Neural progenitor cell (in vitro differentiated cells): Measurements from ENCODE around the gene PROSER3. TPM values are rescaled to one million over a fixed set of nuclear protein-coding genes. Genes with fewer than 3 reads are reported as not detected.

ENCODE experiments used
- DNase-seq: peaks from one replicate; pipeline ENCODE4 v3.0.0-alpha.2; 2016; ENCODE audit warnings: low spot score
- H2AFZ ChIP-seq: fragments of 200-600 bp; sonication (generic); replicated peaks from 2 replicates; pipeline ENCODE4 v1.6.1; 2016; ENCODE audit warnings: antibody characterized with exemption
- H3F3A ChIP-seq: fragments of 200-600 bp; sonication (generic); 2 replicates; pipeline ENCODE4 v1.6.1; 2016; ENCODE audit warnings: antibody characterized with exemption, low read depth
- H3K27ac ChIP-seq: fragments of 200-600 bp; sonication (generic); 2 replicates; pipeline ENCODE4 v1.5.1; 2016; ENCODE audit warnings: mild to moderate bottlenecking
- H3K27me3 ChIP-seq: fragments of 200-600 bp; sonication (generic); 2 replicates; pipeline ENCODE4 v1.6.1; 2016; ENCODE audit warnings: mild to moderate bottlenecking, moderate library complexity
- H3K36me3 ChIP-seq: fragments of 200-600 bp; sonication (generic); 2 replicates; pipeline ENCODE4 v1.5.1; 2016
- H3K4me1 ChIP-seq: fragments of 200-600 bp; sonication (generic); 2 replicates; pipeline ENCODE4 v1.6.1; 2016; ENCODE audit warnings: mixed run types
- H3K4me2 ChIP-seq: fragments of 200-600 bp; sonication (generic); 2 replicates; pipeline ENCODE4 v1.6.1; 2016
- H3K4me3 ChIP-seq: fragments of 200-600 bp; sonication (generic); 2 replicates; pipeline ENCODE4 v1.5.1; 2016
- H3K79me2 ChIP-seq: fragments of 200-600 bp; sonication (generic); 2 replicates; pipeline ENCODE4 v1.6.1; 2016; ENCODE audit warnings: low read depth
- H3K9ac ChIP-seq: fragments of 200-600 bp; sonication (generic); 2 replicates; pipeline ENCODE4 v1.6.1; 2016
- H3K9me3 ChIP-seq: fragments of 200-600 bp; sonication (generic); 2 replicates; pipeline ENCODE4 v1.5.1; 2016; ENCODE audit warnings: low read depth
- H4K20me1 ChIP-seq: fragments of 200-600 bp; sonication (generic); 2 replicates; pipeline ENCODE4 v1.6.1; 2016; ENCODE audit warnings: low read depth
- H3K27ac Mint-ChIP-seq: 3 replicates; pipeline ENCODE4 v1.8.0; 2021; ENCODE audit warnings: mixed read lengths
- H3K27me3 Mint-ChIP-seq: 2 replicates; pipeline ENCODE4 v1.8.0; 2022; ENCODE audit warnings: low read depth, mild to moderate bottlenecking, inconsistent platforms, moderate library complexity, mixed read lengths; ENCODE audit not compliant: insufficient read depth
- H3K36me3 Mint-ChIP-seq: 3 replicates; pipeline ENCODE4 v1.8.0; 2021; ENCODE audit warnings: mixed read lengths
- H3K4me1 Mint-ChIP-seq: 3 replicates; pipeline ENCODE4 v1.8.0; 2021; ENCODE audit warnings: mixed read lengths
- H3K4me3 Mint-ChIP-seq: 3 replicates; pipeline ENCODE4 v1.8.0; 2021; ENCODE audit warnings: mild to moderate bottlenecking, moderate library complexity, mixed read lengths
- H3K9me3 Mint-ChIP-seq: 3 replicates; pipeline ENCODE4 v1.8.0; 2020; ENCODE audit warnings: mixed read lengths
- EZH2 ChIP-seq: fragments of 200-600 bp; sonication (generic); IDR thresholded peaks from 2 replicates; pipeline ENCODE4 v1.6.1; 2017; ENCODE audit warnings: antibody characterized with exemption, mild to moderate bottlenecking, moderate library complexity
- EZH2phosphoT487 ChIP-seq: fragments of 200-600 bp; sonication (generic); IDR thresholded peaks from 2 replicates; pipeline ENCODE4 v1.6.1; 2017; ENCODE audit warnings: antibody characterized with exemption
- total RNA-seq: library from RNA; depleted of rRNA; stranded (reverse); fragments of >200 nt; gene quantifications from 2 replicates; pipeline ENCODE4 v1.2.3, GENCODE V29; 2015; ENCODE audit warnings: low replicate concordance
- TF ChIP-seq, protein P1 (sequence below): fragments of 200-600 bp; sonication (generic); IDR thresholded peaks from 2 replicates; pipeline ENCODE4 v1.5.1; 2017; ENCODE audit warnings: antibody characterized with exemption, mild to moderate bottlenecking

Gene PROSER3
- total RNA-seq, 1 donor from 2014 or later: 7.1 TPM

DNA sequence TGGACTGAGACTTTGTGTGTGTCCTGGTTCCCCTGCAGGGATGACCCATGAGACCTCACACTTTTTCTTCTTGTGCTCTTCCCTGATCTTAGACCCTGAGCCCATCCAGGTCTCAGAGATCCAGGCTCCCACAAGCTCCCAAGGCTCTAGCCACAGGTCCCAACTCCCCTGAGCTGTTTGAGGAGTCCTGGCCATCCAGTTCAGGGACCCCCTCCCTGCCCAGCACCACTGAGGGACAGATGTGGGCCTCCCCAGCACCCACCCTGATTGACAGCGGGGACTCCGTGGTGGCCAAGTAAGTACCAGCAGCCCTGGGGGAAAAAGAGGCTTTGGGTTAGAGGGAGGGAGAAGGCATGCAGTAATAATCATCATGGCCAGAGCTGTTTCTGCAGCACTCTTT lies 1.7 kb downstream of the PROSER3 start:
- no peak for TF ChIP-seq EZH2phosphoT487
- no peak for TF ChIP-seq EZH2
- TF ChIP-seq, protein P1, sequence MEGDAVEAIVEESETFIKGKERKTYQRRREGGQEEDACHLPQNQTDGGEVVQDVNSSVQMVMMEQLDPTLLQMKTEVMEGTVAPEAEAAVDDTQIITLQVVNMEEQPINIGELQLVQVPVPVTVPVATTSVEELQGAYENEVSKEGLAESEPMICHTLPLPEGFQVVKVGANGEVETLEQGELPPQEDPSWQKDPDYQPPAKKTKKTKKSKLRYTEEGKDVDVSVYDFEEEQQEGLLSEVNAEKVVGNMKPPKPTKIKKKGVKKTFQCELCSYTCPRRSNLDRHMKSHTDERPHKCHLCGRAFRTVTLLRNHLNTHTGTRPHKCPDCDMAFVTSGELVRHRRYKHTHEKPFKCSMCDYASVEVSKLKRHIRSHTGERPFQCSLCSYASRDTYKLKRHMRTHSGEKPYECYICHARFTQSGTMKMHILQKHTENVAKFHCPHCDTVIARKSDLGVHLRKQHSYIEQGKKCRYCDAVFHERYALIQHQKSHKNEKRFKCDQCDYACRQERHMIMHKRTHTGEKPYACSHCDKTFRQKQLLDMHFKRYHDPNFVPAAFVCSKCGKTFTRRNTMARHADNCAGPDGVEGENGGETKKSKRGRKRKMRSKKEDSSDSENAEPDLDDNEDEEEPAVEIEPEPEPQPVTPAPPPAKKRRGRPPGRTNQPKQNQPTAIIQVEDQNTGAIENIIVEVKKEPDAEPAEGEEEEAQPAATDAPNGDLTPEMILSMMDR: no peak
- no peaks in the 10 kb centered on the region for H3K9me3 ChIP-seq
- peaks cover 24% of the 10 kb centered on the region for H3K27me3 ChIP-seq
- DNase-seq: no peak
- no peak overlapping the region for H2AFZ ChIP-seq
- peak overlapping the region; percentile 99 for H3K4me3 Mint-ChIP-seq
- H3K9ac ChIP-seq: no peak overlapping the region
- H3K27me3 Mint-ChIP-seq: peaks cover 8% of the 10 kb centered on the region
- no peaks in the 10 kb centered on the region for H3K36me3 ChIP-seq
- H3F3A ChIP-seq: peaks cover 13% of the 10 kb centered on the region
- peaks cover 11% of the 10 kb centered on the region for H3K36me3 Mint-ChIP-seq
- H3K27ac Mint-ChIP-seq: no peak overlapping the region
- H3K4me3 ChIP-seq: no peak overlapping the region
- peaks cover 16% of the 10 kb centered on the region for H3K79me2 ChIP-seq
- H3K4me1 Mint-ChIP-seq: peaks cover 26% of the 10 kb centered on the region
- peaks cover 6% of the 10 kb centered on the region for H3K4me1 ChIP-seq
- no peaks in the 10 kb centered on the region for H3K9me3 Mint-ChIP-seq
- H3K27ac ChIP-seq: no peak overlapping the region
- H4K20me1 ChIP-seq: peaks cover 19% of the 10 kb centered on the region
- no peak overlapping the region for H3K4me2 ChIP-seq

- Histone ChIP-seq H3K79me2 (peaks cover 16% of the 10 kb centered on the region), H3K9me3 (no peaks in the 10 kb centered on the region), H3K27ac (no peak overlapping the region), H3K4me2 (no peak overlapping the region), H3K4me3 (no peak overlapping the region), H4K20me1 (peaks cover 19% of the 10 kb centered on the region), H2AFZ (no peak overlapping the region), H3K4me1 (no peaks in the 10 kb centered on the region), H3F3A (peaks cover 13% of the 10 kb centered on the region), H3K27me3 (peaks cover 13% of the 10 kb centered on the region), H3K36me3 (no peaks in the 10 kb centered on the region), H3K9ac (no peak overlapping the region)
- Mint-ChIP-seq H3K4me3 (no peak overlapping the region), H3K9me3 (no peaks in the 10 kb centered on the region), H3K4me1 (peaks cover 24% of the 10 kb centered on the region), H3K36me3 (peaks cover 9% of the 10 kb centered on the region), H3K27me3 (peaks cover 8% of the 10 kb centered on the region), H3K27ac (no peak overlapping the region)
- TF ChIP-seq, protein P1: no peak
- TF ChIP-seq EZH2phosphoT487 (no peak), EZH2 (no peak)
- DNase-seq: peak; percentile 0
Measured at GRCh38 chr19:35760711-35761349, 2.9 kb downstream of the PROSER3 start.

DNA sequence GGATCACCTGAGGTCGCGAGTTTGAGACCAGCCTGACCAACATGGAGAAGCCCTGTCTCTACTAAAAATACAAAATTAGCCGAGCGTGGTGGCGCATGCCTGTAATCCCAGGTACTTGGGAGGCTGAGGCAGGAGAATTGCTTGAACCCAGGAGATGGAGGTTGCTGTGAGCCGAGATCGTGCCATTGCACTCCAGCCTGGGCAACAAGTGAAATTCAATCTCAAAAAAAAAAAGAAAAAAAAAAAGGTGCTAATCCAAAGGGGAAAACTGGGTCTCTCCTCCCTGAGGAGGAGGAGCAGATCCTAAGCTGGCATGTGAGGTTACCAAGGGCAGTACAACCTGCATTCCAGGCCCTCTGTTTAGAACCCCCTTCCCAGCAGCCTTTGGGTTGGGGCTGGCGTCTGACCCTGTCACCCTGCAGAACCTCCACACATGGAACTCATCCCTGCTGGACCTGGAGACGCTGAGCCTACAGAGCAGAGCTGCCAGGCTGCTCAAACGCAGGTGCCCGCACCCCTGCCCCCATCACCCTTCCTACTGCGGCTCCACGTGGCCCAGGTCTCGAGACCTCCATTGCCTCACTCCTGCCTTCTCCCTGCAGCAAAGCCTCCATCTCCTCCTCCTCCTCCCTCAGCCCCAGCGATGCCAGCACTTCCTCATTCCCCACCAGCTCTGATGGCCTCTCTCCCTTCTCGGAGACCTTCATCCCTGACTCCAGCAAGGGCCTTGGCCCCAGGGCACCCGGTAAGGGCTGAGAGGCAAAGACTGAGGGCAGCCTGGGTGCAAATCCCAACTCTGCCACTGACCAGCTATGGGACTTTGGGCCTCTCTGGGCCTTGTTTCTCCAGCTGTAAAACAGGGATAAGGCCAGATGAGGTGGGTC lies 6.7 kb downstream of the PROSER3 start:
- Histone ChIP-seq H3K79me2 (peaks cover 3% of the 10 kb centered on the region), H3K4me2 (no peak overlapping the region), H3K4me3 (no peak overlapping the region), H3K27ac (no peak overlapping the region), H3K27me3 (no peaks in the 10 kb centered on the region), H3K9me3 (no peaks in the 10 kb centered on the region), H3K4me1 (peaks cover 5% of the 10 kb centered on the region), H3K36me3 (no peaks in the 10 kb centered on the region), H3K9ac (no peak overlapping the region), H3F3A (no peaks in the 10 kb centered on the region), H4K20me1 (peaks cover 20% of the 10 kb centered on the region), H2AFZ (no peak overlapping the region)
- H3K27me3 Mint-ChIP-seq: peaks cover 4% of the 10 kb centered on the region
- H3K36me3 Mint-ChIP-seq: peaks cover 18% of the 10 kb centered on the region
- no peak for TF ChIP-seq EZH2phosphoT487
- no peak for TF ChIP-seq EZH2
- TF ChIP-seq, protein P1: no peak
- peaks cover 11% of the 10 kb centered on the region for H3K4me1 Mint-ChIP-seq
- no peak for DNase-seq
- no peak overlapping the region for H3K4me3 Mint-ChIP-seq
- no peaks in the 10 kb centered on the region for H3K9me3 Mint-ChIP-seq
- H3K27ac Mint-ChIP-seq: no peak overlapping the region
